Hematopoietic multipotent progenitor cell treated with erythropoietin and hydrocortisone succinate and interleukin-3 and kit ligand, for 6 days (in vitro differentiated cells): ENCODE data around the gene PIP4P1.
"Not testable (repeated sequence)": the region's sequence is repeated elsewhere in the genome, so short reads cannot be mapped to it uniquely, and the experiment has no call there.

Experiments
- DNase-seq: peaks from one replicate; pipeline ENCODE4 v3.0.0-alpha.2; 2015

The PIP4P1 gene

DNA sequence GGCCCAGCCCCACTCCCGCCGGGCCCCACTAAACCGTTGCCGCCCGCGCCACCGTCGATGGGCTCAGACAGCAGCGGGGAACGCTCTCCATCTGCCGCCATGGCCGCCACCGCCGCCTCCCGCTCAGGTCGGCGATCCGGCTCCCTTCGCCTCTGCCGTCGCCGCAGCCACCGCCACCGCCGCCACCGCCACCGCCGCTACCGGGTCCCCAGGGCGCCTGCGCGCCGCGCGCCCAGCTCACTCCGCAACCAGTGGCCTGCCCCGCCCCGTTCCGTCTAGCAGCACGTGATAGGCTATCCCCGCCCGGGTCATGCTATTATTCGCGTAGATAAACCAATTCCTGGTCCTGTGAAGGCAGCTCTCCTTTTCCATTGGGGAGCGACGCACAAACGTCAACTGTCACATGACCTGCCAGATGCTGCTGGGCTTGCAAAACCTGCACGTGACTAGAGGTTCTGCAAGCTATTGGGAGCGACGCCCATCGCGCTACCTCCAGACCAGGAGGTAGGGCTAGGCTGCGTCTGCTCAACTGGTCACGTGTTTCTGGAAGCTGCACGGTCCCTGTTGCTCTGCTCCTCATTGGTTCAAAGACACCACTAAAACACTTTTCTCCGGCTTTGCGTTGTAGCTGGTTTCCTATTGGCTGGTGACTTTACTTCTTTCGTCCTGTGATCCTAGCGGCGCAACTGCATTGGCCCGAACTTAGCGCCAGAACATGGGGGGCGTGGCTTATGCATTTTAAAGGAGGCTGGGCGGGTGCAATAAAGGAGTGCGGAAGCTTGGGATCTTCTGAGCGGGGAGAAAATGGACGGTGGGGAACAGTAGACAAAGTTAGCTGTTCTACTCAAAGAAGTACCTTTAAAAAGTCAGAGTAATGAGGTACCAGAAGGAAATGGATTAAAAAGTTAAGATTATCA lies at the start of gene PIP4P1:
TSS of gene PIP4P1 (minus strand) at position 210 of the 917 bp plus-strand sequence. CDS start at position 101, 109 bp downstream.
- DNase-seq: peak; percentile 100

DNA sequence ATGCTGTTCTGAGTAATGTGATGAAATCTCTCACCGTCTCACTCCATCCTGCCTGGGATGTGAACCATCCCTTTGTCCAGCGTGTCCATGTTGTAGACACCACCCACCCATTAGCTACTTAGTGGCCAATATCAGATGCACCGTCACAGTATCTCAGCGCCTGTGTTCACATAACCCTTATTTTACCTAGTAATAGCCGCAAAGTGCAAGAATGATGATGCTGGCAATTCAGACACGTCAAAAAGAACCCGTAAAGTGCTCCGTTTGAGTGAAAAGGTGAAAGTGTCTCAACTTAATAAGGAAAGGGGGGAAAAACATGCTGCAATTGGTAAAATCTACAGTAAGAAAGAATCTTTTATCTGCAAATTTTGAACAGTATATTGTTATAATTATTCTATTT lies 47.1 kb upstream of the PIP4P1 start:
- DNase-seq: no peak

DNA sequence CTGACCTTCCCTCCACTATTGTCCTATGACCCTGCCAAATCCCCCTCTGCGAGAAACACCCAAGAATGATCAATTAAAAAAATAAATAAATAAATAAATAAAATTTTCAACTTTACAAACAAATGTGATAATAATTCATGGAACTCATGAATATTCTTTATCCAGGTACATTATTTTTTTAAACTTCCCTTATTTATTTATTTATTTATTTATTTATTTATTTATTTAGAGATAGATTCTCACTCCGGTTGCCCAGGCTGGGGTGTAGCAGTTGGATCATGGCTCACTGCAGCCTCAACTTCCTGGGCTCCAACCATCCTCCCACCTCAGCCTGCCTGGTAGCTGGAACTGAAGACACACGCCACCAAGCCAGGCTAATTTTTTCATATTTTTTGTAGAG lies 46.3 kb upstream of the PIP4P1 start:
- DNase-seq: not testable (repeated sequence)

DNA sequence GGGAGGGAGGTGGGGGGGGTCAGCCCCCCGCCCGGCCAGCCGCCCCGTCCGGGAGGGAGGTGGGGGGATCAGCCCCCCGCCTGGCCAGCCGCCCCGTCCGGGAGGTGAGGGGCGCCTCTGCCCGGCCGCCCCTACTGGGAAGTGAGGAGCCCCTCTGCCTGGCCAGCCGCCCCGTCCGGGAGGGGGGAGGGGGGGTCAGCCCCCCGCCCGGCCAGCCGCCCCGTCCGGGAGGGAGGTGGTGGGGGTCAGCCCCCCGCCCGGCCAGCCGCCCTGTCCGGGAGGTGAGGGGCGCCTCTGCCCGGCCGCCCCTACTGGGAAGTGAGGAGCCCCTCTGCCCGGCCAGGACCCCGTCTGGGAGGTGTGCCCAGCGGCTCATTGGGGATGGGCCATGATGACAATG lies 45.5 kb upstream of the PIP4P1 start:
- not testable (repeated sequence) for DNase-seq

DNA sequence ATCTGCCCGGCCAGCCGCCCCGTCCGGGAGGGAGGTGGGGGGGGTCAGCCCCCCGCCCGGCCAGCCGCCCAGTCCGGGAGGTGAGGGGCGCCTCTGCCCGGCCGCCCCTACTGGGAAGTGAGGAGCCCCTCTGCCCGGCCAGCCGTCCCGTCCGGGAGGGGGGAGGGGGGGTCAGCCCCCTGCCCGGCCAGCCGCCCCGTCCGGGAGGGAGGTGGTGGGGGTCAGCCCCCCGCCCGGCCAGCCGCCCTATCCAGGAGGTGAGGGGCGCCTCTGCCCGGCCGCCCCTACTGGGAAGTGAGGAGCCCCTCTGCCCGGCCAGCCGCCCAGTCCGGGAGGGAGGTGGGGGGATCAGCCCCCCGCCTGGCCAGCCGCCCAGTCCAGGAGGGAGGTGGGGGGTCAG lies 45.0 kb upstream of the PIP4P1 start:
- DNase-seq: not testable (repeated sequence)

DNA sequence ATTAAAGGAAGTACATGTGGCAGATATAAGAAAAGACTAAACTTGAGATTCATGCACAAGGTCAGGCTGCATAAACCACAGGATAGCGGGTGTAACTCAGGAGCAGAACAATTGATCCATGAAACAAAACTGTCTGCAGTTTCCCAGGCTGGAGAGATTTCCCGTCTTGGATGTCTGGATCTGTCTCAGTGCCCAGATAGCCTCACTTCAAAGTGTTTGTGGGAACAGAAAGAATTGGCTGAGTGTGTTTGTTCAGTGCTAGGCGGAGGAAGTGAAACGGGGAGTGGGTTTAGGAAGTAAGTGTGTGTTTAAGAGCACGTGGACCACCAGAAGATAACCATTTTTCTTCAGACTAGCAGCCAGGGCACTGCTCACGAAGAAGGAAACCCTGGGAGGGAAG lies 42.7 kb upstream of the PIP4P1 start:
- DNase-seq: no peak

DNA sequence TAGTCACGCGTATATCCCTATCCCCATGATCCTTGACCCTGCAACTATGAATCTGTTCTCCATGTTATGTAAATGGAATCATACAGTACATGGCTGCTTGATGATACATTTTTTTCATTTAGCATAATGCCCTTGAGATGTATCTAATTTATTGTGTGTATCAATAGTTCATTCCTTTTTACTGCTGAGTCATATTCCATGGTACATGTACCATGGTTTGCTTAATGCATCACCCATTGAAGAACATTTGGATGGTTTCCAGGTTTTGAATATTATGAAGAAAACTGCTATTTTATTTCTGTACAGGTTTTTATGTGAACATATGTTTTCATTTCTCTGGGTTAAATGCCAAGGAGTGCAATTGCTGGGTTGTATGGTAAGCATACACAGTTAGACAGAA lies 40.1 kb upstream of the PIP4P1 start:
- DNase-seq: no peak

DNA sequence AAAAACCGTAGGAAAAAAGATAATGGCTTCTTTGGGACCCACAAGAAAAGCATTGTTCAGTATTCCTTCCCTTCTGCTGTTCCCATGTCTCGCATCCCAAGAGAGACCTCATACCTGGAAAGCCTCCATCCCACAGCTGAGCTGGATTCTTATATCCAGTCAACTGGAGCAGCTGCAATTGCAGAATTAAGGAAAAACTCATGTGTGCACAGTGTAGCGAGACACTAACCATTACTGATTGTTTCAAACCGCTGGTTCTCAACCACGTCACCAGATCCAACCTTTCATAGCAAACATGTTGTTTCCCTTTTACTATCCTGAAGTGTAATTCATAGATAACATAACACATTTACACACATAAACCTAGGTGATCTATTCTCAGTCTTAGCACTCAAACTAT lies 38.6 kb upstream of the PIP4P1 start:
- no peak for DNase-seq

DNA sequence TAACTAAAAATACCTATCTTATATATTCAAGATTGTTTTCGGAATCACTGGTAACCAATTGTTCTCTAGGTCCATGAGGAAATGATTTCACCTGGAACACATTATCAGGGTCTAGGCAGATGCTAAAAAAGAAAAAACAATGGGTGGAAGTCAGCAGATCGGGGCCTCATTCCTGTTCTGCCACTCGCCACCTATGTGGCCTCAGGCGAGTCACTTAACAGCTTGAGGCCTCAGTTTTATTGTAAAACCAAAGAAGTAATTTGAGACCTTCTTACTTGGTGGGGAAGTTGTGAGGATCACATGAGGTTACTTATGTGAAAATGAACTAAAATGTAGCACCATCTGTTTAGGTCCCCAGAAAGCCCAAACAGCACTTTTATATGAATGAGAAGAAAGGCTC lies 37.9 kb upstream of the PIP4P1 start:
- DNase-seq: no peak

DNA sequence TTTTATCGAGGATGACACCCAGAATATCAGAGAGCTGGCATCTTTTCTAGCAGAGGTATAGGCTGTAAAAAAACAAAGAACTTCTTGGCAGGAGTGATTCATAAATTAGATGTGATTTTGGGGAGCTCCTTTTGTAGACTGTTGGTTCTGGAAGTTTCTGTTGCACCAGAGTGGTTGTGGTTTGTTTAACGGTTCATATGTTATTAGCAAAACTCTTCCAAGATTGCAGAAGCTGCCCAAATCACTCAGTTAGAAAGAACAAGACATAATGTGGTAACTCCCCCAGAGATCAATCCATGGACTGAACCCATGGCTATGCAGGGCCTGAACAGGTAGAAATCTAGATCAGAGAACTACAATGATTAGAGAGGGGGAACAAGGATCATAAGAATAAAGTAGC lies 37.4 kb upstream of the PIP4P1 start:
- peak; percentile 36 for DNase-seq

DNA sequence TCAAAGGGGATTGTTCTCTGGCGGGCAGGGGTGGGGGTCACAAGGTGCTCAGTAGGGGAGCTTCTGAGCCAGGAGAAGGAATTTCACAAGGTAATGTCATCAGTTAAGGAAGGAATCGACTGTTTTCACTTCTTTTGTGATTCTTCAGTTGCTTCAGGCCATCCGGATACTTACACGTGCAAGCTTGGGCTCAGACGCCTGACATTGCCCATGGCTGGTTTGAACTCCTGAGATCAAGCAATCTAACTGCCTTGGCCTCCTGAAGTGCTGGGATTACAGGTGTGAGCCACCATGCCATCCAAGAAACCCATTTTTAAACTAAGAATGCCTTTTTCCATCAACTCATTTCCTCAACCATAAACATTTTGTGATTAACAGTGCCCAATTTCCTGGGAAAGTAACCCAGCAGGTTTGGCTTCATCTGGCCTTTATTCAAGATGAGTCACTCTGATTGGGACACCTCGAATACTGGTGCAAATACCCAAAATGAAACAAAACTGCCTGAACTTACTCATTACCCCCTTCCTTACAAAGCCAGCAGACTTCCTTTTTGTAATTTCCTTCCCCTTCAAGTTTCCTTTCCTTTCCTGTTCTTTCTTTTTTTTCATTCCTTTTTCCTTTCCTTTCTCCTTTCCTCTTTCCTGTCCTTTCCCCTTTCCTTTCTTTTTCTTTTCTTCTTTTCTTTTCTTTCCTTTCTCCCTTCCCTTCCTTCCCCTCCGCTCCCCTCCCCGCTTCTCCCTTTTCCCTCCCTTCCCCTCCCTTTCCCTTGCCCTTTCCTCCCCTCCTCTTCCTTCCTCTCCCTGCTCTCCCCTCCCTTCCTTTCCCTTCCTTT lies 33.9 kb upstream of the PIP4P1 start:
- DNase-seq: no peak

DNA sequence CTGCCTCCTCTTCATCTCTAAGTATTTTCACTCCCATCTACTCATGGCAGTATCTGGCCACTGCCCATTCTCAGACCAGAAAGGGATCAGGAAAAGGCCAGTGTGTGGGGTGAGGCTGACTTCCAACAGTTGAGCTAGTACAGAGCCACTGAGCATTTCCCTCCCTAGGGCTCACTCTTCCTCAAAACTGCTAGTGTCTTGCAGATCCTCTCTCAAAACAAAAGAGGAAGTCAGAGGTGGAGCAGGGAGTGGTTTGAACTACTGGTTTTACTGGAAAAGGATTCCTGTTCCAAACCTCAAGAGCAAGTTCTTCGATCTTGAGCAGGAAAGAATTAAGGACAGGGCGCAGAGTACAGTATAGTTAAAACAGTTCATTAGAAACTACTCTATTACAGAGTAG lies 32.4 kb upstream of the PIP4P1 start:
- peak; percentile 62 for DNase-seq

DNA sequence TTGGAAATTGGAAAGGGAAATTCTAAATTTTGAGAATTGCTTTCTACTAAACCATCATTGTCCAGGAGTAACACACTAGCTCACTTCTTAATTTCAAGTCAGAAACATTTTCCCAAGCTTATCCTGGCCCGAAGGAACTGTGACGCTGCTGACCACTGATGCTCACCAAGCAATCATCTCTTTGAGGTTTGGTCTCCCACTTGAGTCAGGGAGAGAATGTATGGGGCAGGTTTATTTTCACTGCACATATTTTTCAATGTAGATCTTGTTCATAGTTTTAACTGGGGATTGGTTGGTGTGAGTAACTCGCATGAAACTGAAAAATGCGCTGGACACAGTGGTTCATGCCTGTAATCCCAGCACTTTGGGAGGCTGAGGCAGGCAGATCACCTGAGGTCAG lies 31.3 kb upstream of the PIP4P1 start:
- no peak for DNase-seq

DNA sequence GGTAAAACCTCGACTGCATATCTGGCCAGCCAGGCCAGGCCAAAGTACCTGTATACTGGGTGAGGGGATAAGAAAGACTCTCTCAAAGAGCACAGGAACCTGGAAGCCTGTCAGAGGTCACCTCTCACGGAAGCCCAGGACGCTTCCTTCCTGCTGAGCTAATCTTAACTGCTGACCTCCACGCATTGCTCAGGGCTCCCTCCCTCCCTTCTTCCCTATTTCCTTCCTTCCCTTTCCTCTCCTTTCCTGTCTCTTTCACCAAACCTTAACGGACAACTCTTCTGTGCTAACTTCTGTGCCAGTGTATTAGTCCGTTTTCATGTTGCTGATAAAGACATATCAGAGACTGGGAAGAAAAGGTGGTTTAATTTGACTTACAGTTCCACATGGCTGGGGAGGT lies 29.3 kb upstream of the PIP4P1 start:
- no peak for DNase-seq

DNA sequence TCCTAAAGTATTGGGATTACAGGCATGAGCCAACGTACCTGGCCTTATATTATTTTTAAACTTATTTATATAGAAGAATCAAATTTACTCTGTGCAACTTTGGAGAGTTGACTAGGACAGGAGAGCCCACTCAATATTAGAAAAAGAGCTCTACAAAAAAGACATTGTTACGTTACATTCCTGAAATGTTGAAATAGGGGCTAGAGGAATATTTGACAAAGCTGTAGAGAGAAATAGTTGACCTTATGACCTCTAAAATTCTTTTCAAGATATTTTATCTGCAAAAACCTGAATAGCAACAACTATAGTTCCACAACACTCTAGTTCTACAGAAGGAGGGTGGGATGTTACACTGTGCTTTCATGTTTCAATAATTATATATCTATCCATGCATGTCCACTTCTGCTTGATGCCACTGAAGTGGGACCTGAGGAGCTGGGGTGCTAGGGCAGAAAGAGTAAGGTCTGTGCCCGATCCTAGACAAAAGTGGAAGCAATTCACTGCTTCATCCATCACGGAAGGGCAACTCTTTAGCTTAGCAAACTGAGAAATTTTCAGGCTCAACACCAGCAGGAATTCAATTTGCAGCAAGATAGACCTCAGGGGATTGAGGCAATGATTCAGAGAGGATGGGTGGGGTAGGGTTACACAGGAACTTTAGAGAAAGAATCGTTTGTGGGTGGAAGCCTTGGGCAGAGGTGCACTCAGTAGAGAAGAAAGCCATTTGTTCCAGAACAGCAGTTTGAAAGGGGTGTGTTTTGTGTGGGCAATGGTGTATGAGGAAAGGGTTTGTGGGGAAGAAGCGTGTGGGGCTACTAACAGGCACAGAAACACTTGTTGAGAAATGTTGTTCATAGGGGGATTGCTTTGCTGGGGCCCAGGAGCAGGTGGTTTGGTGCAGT lies 28.1 kb upstream of the PIP4P1 start:
- DNase-seq: peak; percentile 69

DNA sequence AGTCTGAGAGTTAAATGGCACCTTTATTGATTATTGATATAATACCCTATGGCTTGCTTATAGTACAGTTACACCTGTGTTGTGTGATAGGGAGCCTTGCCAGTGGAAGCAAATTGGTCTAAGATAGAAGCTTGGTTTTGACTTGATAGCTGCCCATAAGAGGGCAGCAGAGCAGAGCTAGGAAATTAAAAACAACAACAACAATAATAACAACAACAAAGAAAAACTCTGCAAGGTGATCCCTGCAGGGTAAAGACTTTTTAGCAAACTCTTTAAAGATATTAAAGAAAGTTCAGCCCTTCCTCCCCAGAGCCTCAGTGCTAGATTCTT lies 26.1 kb upstream of the PIP4P1 start:
- peak; percentile 44 for DNase-seq

DNA sequence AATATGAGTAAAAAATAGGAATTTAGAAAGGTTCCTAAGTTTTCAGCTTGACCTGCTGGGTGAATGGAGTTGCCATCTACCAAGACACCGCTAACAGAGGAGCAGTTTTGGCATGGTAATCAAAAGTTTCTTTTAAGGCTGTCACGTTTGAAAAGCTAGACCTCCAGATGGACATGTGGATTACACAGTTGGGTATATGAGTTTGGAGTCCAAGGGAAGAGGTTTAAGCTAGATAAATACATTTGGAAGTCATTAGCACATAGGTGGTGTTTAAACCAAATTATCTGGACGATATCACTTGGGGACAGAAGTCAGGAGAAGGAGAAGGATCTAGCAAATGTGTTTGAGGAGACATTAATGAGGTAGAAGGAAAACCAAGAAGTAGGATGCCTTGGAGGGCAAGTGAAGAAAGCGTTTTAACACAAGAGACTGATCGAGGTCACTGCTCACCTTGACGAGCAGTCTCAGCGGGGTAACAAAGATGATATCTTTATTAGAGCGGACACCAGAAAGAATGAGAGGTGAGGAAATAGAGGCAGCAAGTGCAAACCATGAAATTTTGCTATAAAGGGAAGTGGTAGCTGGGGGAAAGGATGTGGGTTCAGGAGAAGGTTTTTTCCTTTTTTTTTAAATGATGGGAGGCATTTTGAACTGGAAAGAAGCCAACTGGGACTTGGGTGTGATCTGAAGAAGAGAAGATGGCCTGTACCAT lies 25.6 kb upstream of the PIP4P1 start:
- peak; percentile 52 for DNase-seq

DNA sequence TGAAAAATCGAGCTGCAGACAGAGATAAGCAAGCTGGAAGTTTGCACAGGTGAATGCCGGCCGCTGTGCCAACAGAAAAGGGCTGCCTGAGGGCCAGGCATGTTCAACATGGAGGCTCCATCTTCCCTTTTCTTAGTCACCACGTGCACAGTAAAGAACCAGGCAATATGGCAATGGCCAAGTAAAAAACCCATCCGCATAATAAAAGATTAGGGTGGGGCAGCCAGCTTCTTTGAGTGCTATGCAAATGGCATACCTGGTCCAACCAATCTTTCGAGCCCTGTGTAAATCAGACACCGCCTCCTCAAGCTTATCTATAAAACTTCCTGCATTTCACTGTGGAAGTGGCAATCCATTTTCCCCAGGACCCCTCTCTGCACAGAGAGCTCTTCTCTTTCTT lies 24.7 kb upstream of the PIP4P1 start:
- peak; percentile 32 for DNase-seq

DNA sequence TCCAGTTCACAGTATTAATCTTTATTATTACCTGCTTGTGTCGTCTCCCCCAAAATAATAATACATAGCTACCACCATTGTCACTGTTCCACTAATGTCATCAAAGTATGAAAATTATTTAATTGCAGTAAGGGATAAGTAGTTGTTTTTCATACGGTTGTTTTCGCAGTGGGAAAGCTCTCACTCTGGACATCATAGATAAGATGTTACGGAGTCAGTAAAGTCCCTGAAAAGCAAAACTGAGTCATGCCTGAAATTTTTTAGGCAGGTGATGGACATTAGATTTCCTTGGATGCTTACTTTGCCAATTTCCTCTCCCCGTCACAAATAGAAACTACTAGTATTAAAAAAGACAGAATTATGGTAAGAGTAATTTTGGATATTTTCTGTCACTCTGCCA lies 21.1 kb upstream of the PIP4P1 start:
- peak; percentile 77 for DNase-seq

DNA sequence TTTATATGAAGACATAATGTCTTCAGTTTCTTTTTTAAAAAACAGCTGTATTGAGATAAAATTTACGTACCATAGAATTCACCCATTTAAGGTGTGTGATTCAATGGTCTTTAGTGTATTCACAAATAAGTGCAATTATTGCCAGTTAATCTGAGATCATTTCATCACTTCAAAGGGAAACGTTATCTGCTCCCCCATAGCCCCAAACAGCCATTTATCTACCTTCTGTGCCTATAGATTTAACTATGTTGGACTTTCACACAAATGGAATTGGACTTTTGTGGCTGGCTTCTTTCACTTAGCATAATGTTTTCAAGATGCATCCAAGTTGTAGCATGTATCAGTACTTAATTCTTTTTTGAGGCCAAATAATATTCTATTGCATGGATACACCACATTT lies 17.7 kb upstream of the PIP4P1 start:
- peak; percentile 50 for DNase-seq

DNA sequence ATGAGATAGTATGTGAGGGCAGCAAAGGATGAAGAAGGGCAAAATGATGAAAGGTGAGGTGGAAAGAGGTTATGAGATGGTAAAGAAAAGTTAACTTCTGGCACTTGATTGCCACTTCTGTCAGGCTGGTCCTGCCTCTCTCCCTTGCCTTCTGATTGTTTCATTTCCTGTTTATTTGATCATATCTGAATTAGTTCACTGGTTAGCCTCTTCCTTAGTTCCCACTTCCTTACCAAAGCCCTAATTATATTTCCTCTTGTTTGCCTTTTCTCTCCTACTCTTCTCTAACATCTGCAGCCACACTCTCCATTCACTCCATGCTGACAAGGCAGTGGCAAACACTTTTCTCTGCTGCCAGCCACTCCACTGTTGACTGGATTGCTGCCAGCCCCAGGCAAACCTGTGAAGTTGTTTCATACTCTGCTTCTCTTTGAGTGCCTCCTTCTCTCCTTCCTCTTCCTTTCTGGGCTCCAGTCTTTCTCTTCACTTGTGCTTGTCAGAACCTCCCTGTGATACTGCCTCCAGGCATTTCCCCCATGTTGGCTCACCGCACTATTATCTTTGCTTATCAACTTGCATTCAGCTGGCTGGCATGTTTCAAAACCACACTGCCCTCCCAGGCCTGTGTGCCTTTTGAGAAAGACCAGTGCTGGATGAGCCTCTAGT lies 16.1 kb upstream of the PIP4P1 start:
- peak; percentile 98 for DNase-seq

DNA sequence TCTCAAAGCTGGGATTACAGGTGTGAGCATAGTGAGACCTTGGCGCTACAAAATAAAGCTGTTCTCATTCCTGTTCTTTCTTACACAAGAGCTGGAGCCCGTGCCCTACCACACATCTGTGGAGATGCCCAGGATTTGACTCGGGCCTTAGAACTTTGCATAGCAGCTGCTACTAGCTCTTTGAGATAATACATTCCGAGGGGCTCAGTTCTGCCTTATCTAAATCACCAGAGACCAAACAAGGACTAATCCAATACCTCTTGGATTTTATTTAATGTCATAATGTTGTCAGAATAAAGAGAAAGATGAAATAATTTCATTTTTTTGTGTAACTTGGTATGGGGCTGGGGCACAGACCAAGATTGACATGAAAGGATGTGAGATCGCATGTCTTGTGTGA lies 15.5 kb upstream of the PIP4P1 start:
- DNase-seq: peak; percentile 84
